ENCODE measurements around the gene FH.

The FH gene

DNA sequence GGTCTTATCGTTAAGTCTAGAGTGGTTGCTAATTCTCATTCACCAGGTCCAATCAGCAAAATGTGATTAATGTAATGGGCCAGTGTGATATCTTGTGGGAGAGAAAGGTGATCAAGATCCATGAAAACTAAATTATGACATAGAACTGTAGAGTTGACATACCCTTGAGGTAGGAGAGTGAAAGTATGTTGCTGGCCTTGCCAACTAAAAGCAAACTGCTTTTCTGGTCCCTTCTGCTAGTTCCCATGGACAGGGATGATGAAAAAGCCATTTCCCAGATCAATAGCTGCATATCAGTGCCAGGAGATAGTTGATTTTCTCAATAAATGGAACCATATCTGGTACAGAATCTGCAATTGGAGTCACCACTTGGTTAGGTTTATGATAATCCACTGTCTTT, 65.8 kb downstream of the FH start:
- no peak for DNase-seq

DNA sequence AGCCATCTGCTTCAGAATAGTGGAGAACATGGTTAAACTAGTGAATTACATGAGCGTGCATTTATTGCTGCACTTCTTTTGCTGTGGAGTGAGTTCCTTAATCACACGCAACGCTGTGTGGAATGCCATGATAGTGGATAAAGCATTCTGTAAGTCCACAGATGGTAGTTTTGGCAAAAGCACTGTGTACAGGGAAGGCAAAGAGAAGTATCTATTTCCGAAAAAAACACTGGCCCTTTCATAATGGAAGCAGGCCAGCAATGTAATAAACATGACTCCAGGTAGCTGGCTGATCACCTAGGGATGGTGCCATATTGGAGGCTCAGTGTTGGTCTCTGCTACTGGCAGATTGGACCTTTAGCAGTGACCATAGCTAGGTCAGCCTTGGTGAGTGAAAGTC, 67.6 kb downstream of the FH start:
- no peak for DNase-seq

Data from NCI-H2029 treated with DMSO at 0.1 percent for 48 hours (cell line).